M059J (cell line): ENCODE results near the gene ATMIN. TPM values are rescaled to one million over a fixed set of nuclear protein-coding genes. Genes with fewer than 3 reads are reported as not detected.

Experiments used
- DNase-seq: peaks from one replicate; pipeline ENCODE4 v3.0.0-alpha.2; 2012; ENCODE audit warnings: low read depth
- total RNA-seq: library from RNA; depleted of rRNA; stranded (reverse); fragments of >200 nt; shearing (Covaris generic); gene quantifications from 2 replicates; pipeline ENCODE4 v1.2.3, GENCODE V29; 2014

ATMIN gene
- total RNA-seq, 1 experiment from 2014 or later: 55.6 TPM

DNA sequence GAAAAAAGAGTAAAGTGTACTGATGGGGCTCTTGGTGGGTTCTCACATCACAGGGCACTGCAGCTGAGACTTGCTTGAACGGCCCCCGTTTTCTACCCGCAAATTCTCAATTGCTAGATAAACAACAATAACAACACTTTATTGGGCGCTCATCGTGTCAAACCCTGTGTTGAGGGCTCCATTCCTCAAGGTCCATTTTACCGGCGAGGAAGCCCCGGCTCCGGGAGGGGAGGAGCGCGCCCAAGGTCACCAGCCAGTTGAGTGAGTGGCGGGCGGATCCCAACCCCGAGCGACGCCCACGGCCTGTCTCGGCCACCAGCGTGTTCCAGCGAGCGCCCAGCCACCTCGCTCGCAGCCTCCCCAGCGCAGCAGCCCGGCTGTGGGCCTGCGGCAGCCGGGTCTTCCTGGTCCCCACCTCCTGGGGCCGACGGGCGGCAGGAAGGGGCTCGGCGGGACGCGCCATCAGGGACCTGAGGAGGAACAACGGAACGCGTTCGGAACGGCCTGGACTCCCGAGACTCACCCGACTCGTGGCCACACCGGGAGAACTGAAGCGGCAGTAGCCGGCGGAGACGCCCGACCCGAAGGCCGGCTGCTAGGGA lies 29.3 kb upstream of the ATMIN start:
- DNase-seq: peak; percentile 68

DNA sequence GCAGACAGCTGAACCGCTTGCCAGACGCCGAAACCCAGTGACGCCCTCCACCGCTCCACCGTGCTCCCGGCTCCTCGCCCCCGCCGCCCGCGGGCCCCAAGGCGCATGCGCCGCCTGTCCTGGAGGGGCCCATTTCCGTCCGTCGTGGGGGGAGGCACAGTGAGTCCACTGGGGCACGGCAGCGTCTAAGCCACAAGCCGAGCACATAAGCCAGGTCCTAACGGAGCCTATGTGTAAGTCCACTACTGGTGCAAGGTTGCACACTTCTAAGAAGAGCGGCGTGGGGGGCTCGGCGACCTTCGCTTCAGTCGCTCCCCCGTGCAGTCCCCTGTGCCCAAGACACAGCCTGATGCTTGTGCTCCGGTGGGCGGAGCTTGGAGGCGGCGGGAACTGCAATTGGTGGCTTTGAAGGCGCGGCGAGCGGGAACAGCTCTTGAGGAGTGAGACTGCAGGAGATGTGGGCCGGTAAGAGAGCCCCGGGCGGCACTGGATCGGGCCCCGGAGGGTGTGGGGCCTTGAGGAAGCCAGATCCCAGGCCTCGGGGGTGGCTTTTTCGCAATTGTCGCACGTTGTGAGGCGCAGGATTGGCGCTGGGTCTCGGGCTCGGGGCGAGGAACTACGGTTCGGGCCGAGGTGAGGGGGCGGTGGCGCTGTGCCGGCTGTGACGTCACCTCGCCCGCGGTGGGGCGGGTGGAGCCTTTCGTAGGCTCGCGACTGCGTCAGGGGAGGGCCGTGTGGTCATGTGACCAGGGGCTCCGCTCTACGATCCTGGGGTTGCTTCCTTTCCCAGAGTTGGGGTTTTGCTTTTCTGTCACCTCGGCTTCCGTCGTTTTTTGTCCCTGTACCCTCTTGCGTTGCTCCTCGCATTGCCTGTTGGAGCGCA lies 28.6 kb upstream of the ATMIN start, which contains the start of the genes CENPN and CMC2:
TSS of gene CENPN (plus strand) at position 402 of the 883 bp plus-strand sequence. CDS start 4,726 bp downstream, outside the sequence.
TSS of gene CMC2 (minus strand) at position 73 of the 883 bp plus-strand sequence. CDS start 9,491 bp downstream, outside the sequence.
- peak; percentile 98 for DNase-seq

DNA sequence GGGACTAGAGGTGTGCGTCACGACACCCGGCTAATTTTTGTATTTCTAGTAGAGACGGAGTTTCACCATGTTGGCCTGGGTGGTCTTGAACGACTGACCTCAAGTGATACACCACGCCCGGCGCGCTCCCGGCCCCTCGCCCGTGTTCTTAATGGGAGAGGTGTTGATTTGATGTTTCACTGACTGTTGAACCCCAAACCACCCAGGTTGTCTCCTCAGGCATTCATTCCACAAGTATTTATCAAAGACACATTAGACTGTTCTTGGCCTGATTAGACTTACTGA lies 27.2 kb upstream of the ATMIN start:
- DNase-seq: no peak

DNA sequence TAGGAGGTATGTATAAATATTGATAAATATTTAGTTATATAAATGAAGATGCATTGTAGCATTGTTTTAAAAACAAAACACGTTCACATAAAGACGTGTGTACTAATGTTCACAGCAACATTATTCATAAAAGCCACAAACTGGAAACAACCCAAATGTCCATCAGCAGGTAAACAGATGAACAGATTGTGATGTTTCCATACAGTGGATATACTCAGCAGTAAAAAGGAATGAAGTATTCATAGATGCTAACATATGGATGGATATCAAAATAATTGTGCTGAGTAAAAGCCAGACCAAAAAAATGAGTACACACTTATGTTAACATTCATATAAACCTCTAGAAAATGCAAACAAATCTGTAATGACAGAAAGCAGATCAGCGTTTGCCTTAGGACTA lies 22.7 kb upstream of the ATMIN start:
- no peak for DNase-seq

DNA sequence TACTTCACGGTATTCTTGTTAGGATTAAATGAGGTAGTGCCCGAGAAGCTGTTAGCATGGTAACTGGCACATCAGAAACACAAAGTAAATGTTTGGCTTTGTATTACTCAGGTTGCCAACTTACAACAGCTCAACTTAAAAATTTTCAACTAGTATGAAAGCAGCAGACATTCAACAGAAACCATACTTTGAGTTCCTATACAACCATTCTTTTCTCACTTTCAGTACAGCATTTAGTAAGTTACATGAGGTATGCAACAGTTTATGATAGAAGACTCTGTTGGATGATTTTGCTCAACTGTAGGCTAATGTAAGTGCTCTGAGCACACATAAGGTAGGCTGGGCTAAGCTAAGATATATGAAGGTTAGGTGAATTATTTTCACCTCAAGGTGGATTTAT lies 21.0 kb upstream of the ATMIN start:
- DNase-seq: no peak

DNA sequence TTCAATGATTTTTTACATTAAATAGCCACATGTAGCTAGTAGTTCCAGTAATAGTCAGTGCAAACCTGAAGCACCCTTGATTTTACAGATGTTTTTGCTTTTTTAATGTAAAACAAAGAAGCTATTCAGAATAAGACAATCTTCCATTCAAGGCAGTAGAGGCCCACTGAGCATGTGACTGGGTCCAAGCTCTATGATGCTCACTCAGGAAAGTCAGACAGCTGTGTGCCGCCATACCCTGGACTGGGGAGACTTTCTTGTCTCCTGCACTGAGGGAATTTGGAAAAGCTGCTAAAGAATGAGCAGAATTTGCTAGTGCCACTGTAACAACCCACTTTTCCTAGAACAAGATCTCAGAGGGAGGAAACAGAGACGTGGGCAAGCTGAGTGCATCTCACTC lies 17.1 kb upstream of the ATMIN start:
- DNase-seq: no peak

DNA sequence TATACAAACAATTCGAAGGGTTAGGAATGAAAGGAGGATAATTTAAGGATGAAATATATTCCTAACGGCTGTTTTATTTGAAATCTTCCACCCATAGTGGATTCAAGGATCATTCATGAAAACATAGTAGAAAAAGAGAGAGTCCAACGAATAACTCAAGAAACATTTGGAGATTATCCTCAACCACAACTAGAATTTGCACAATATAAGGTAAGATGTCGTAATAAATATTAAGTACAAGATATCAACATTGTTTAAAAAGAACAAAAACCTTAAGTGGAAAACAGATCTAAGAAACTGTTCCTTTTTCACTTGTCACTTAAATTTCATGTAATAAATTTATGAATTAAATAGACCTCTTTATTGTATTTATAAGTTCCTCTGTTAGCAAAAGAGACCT lies 9.2 kb upstream of the ATMIN start:
- DNase-seq: no peak

DNA sequence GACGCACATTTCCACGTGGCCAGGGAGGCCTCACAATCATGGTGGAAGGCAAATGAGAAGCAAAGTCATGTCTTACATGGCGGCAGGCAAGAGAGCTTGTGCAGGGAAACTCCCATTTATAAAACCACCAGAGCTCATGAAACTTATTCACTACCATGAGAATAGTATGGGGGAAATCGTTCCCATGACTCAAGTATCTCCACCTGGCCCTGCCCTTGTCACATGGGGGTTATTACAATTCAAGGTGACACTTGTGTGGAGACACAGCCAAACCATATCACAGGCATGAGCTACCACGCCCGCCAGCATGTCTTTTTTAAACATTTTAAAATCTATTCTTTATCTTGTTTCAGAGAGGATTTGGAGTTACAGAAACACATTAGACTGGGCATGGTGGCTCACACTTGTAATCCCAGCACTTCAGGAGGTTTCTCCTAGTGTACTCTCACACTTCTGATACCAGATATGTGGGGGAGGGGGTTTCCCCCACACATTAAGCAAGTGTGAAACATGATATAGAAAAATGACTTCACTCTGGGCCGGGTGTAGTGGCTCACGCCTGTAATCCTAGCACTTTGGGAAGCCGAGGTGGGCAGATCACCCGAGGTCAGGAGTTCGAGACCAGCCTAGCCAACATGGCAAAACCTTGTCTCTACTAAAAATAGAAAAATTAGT lies 5.6 kb upstream of the ATMIN start:
- no peak for DNase-seq

DNA sequence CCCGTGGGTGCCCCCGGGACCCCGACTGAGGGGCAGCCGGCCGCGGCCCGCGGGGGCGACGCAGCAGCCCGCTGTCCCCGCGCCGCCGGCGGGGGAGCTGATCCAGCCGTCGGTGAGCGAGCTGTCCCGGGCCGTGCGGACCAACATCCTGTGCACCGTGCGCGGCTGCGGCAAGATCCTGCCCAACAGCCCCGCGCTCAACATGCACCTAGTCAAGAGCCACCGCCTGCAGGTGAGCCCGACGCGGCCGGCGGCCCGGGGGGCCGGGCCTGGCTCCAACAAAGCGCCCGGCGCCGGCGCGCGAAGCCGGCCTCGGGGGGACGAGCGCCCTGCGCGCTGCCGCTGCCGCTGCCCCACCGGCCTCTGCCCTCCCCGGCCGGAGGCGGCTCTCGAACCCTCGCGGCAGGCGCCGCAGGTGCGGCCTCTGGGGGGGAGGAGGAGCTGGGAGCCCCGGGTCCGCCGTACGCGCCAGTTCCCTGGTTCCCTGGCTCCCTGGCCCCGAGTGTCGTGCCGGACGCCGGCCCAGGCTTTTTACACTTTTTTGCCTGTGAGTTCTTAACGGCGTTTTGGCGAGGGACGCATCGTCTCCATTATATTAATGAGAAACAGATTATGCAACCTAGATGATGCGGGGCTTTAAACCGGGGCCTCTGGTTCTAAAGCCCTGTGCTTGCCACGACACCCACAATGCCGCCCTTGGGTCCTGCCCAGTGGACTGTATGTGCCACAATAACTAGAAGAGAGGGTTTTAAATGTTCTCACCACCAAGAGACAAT lies 521 bp downstream of the ATMIN start:
- DNase-seq: peak; percentile 31

DNA sequence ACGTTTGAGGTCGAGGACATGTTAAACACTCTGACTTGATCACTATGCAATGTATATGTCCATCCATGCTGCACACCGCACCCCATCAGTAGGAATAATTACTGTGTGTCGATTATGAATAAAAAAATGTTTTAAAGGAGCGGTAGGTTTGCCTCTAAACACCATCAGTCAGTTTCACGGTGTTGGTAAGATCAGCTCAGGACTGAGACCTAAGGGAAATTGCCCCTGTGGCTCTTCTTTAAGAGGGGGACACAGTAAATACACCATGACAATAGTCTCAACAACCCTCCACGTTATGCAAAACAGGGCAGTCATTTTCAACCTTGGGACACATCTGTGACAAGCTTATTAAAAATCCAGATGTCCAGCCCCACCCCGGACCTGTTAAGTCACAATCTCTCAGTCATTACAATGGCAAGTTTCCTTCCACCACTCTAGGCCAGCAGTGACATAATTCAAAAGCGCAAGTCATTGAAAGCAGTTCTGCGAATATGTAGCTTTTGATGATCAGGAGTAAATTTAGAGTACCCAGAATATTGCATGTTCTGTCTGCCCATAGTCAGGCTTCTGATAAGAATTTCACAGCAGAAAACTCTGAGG lies 1.2 kb downstream of the ATMIN start:
- DNase-seq: no peak

DNA sequence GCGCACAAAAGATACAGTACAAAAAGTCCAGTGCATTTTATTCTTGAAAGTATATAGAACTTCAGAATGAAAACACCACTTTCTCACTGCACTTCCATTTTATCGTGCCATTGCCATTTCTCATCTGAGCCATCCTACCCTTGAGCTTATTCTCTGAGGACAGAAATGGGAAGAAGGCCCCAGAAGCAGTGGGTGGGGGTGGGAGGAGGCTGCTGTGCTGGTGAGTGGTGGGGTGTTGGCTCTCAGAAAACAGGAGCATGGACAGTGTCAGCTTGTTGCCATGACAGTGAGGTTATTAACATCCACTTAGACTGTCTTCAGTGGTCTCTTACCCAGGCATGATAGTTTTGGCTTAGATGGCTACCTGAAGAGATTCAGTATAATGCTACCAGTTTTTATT lies 4.5 kb downstream of the ATMIN start:
- DNase-seq: no peak

DNA sequence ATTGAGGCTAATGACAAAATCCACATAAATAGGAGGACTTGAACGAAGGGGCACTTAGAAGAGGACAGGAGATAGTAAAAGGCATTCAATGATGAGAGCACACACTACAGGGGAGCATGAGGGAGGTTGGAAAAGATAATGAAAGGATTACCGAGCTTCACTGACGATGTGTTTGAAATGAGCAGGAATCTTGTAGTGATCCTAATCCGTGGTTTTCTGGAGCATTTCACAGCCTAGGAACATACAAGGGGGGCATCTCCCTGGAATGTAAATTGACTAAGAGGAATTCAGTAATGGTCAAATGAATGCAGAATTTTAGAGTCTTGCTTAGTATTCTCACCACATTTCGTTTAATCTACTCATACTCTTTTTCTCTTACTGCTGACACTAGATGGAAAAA lies 5.2 kb downstream of the ATMIN start:
- no peak for DNase-seq

DNA sequence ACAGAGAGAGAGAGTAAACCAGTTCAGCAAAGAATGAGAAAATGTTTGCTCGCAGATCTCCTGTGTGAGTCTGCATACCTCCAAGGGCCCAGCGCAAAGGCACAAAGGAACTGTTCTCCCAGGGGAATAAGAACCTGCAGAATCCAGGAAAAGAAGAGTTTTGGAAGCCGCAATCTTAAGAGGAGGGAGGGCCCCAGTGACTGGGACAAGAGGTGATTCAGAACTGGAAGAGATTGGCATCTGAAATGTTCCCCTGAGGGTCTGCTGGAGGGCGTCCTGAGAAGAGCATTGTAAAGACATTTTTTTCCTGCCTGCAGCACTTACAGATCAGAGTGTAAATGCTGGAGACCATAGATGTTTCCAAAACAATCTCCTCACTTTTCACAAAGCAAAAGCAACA lies 6.1 kb downstream of the ATMIN start:
- no peak for DNase-seq

DNA sequence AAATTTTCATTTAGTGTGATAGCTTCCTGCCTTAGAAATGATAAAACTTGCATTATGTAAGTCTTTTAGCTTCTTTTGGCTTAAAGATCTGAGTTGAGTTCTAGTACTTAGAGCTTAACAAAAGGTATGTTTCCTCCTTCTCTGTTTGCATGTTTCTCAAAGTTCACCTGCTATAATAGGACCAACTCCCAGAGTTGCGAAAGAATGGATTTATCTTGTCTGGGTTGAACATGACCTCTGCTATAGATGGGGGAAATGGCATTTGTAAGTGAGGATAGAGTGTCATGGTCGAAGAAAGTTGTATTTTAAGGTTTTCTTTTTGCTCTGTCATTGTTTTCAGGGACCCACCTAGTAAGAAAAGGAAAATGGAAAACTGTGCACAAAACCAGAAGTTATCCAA lies 7.2 kb downstream of the ATMIN start:
- no peak for DNase-seq

DNA sequence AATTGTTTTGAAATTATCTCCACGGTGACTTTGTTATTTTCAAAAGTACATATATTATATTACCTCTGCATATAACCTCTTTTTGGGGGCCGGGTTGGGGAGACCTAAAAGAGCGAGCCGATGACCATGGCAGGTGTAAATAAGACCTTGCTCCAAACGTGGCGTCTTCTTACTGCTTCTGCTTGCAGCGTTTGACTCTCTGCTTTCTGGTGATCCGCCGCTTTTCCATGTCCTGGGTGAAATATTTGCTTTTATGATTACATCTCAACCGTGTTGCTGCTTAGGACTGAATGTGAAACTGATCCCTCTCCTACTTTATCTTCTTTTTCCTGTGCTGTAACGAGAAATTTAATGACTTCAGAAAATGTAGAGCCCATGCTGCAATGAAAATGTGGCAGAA lies 18.1 kb downstream of the ATMIN start:
- no peak for DNase-seq

DNA sequence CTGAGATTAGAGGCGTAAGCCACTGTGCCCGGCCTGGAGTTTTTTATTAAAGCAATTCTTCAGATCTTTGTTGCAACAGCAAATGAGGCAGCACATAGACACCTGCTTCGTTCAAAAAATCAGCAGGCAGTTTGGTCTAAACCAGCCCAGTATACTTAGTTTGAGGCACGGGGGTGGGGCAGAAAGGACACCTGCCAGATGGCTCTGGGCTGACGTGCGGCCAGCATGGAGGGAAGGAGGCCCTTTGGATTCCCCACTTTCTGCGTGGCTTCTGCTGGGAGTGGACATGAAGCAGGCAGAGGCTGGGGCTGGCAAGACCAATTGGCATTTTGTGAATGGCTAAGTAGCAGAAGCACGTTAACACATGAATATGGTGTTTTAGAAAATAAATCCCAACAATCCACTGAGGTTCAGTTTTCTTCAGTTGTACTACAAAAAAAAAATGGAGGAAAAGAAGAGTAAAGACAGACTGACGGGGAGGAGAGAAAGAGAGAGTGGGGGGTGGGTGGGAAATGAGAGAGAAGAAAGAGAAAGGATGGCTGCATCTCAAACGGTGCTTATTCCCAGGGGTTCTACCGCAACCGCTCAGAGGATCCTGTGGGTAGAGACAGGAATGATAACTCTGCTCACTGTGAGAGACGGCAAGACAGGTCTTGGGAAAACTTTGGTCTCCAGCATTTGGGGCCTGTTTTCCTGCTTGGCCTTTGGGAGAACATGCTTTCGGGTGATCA lies 25.1 kb downstream of the ATMIN start:
- DNase-seq: no peak

DNA sequence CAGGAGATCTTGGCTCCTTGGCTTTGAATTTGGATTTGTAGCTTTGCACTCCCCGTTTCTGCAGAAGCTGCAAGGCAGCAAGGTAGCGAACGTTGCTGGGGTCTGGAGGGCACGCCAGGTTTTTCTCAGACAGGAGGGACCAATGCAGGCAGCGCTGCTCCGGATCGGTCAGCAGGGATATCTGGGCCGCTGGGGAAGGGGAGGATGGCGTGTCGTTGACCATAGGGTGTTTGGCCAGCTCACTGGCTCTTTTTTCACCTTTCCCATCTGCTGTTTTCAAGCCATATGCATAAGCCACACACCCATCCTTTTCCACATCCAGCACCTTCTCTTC lies 25.6 kb downstream of the ATMIN start:
- DNase-seq: no peak

DNA sequence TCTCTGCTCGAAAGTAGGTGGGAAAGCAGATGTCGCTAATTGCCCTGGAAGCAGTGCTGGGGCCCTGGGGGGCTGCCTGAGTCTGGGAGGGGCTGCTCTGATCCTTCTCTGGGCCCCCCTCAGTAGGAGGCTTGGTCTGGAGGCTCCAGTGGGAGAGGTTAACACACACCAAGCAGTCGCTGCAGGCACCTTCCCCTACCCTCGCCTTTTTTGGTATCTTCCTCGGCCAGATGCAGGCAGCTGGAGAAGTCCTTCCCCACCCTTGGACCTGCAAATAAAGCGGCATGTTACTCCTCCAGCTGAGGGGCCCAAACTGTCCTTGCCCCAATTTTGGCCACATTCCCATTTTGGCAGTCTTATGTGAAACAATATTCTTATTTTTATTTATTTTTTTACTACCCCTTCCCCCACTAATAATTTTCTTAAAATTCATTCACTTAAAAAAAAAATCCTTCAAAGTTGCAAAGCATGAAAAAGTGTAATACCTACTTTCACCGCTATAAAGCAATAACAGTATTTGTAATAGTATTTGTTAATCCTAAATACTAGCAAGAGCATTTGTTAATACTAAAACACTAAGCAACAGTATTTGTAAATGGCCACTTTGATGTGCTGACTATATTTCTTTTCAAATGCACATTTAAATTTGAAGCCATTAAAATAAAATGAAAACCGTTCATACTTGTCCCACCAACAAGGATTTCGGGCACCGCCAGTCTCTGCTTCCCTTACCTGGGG lies 26.4 kb downstream of the ATMIN start:
- no peak for DNase-seq

DNA sequence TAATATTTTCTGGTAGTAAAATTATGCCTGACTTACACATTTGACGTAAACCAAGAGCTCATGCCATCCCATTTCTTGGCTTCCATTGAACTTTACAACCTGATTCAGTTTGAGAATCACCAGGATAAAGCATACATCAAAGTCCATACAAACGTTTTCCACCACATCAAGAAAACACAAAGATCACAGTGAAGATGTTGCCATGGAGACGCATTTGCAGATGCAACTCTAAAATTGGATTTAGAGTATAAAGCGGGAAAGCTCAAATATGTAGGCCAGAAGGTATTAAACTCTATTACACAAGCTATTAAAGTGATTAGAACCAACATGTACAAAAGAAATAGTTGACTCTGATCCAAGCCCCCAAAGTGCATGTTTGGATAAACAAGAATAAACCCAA lies 31.0 kb downstream of the ATMIN start:
- no peak for DNase-seq

DNA sequence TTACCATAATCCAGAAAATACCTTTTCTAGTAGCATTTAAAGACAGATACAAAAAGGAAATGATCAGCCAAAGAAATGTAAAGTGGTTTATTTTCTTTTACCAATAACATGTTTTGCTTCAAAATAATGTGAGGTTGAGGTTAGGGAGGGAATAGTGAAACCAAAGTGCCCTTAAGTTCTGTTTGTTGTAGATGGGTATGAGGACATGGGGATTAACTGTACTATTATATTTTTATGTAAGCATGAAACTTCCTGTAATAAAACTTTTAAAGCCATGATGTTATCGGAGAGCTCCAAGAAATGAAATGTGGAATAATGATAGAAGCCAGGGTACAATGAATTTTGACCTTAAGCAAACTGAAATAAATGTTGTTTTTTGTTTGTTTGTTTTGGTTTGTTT lies 31.5 kb downstream of the ATMIN start:
- DNase-seq: no peak
